MM.1S (cell line): ENCODE data around the gene LPCAT2.

Experiments
- CTCF ChIP-seq: fragments of 300-600 bp; sonication (generic); IDR thresholded peaks from 2 replicates; pipeline ENCODE4 v1.5.1; 2016; ENCODE audit warnings: antibody characterized with exemption, low read length, mixed read lengths
- EZH2 ChIP-seq: fragments of 300-600 bp; sonication (generic); optimal IDR thresholded peaks from 2 replicates; pipeline ENCODE3; 2017; ENCODE audit warnings: low read depth, mild to moderate bottlenecking, antibody characterized with exemption, low read length, mixed read lengths

GRCh38 chr16:55512941-55513340 lies 4.1 kb downstream of the LPCAT2 start:
- TF ChIP-seq CTCF (no peak), EZH2 (no peak)
